NCI-H345 treated with DMSO at 0.1 percent for 48 hours (cell line): ENCODE measurements around the gene AHCY.

ENCODE experiments used
- DNase-seq: peaks from one replicate; lab custom pipeline; 2025; ENCODE audit not compliant: unreplicated experiment; lab: John Stamatoyannopoulos, UW

Gene AHCY

GRCh38 chr20:34324541-34324940 lies 21.4 kb upstream of the AHCY start:
- DNase-seq: no peak

- no peak for DNase-seq
These were observed 19.3 kb upstream of the AHCY start for GRCh38 chr20:34322267-34323105.

- no peak for DNase-seq
These were observed 17.7 kb upstream of the AHCY start for GRCh38 chr20:34320861-34321260.

GRCh38 chr20:34318609-34319443 lies 15.7 kb upstream of the AHCY start:
- DNase-seq: no peak

GRCh38 chr20:34316196-34316814 lies 13.2 kb upstream of the AHCY start:
- no peak for DNase-seq

- no peak for DNase-seq
These were observed 12.1 kb upstream of the AHCY start for GRCh38 chr20:34315236-34315635.

GRCh38 chr20:34312544-34313217 lies 9.5 kb upstream of the AHCY start:
- DNase-seq: peak; percentile 86

- no peak for DNase-seq
These were observed 8.9 kb upstream of the AHCY start for GRCh38 chr20:34312024-34312460.

GRCh38 chr20:34311118-34312023 lies 8.2 kb upstream of the AHCY start:
- no peak for DNase-seq

- DNase-seq: no peak
These were observed 7.4 kb upstream of the AHCY start for GRCh38 chr20:34310481-34311117.

- no peak for DNase-seq
These were observed 6.5 kb upstream of the AHCY start for GRCh38 chr20:34309691-34310090.

GRCh38 chr20:34305333-34306230 lies 2.4 kb upstream of the AHCY start:
- DNase-seq: no peak

GRCh38 chr20:34302312-34302722 lies 838 bp downstream of the AHCY start:
- no peak for DNase-seq

- DNase-seq: no peak
These were observed 1.4 kb downstream of the AHCY start for GRCh38 chr20:34301587-34302311.

- no peak for DNase-seq
These were observed 2.2 kb downstream of the AHCY start for GRCh38 chr20:34300809-34301586.

- peak; percentile 40 for DNase-seq
These were observed 2.8 kb downstream of the AHCY start for GRCh38 chr20:34300256-34300806.
